ENCODE results near the gene EIF3M. TPM values are rescaled to one million over a fixed set of nuclear protein-coding genes. Genes with fewer than 3 reads are reported as not detected.
A peak's percentile ranks its signal among the peaks of the same experiment; 100 is the strongest.

EIF3M gene
- total and polyA plus RNA-seq, 10 donors, result 171 to 468 (median 254) TPM

GRCh38 chr11:32569313-32569881 lies 14.2 kb upstream of the EIF3M start:
- WGBS, 5 donors, result 57 to 86% (median 78%) methylated on average over 4 of the region's 4 CpGs
- H3K4me3 ChIP-seq, result no peak overlapping the region
- intact Hi-C loops (cut with DNase I; ENCODE audit: low total_unique reads), result no loop called here
- no peaks in the 10 kb centered on the region for H3K9me3 ChIP-seq
- H3K27me3 ChIP-seq (replicated peaks in 1 of 7), result peaks cover 0 to 5% (median 0%) of the 10 kb centered on the region in 7 donors
- no peak overlapping the region for H3K27ac ChIP-seq
- no peak for DNase-seq
- H3K36me3 ChIP-seq, result no peaks in the 10 kb centered on the region
- TF ChIP-seq CTCF (IDR thresholded peaks at IDR 0.05 in 8 of 11, conservative IDR thresholded peaks at IDR 0.05 in 3 of 11) (no peak), POLR2AphosphoS5 (IDR thresholded peaks at IDR 0.05) (no peak), POLR2A (IDR thresholded peaks at IDR 0.05) (no peak)
- peaks cover 0 to 5% (median 2%) of the 10 kb centered on the region in 6 donors for H3K4me1 ChIP-seq

- Histone ChIP-seq H3K36me3 (no peaks in the 10 kb centered on the region), H3K4me1 (peaks cover 0 to 5% (median 2%) of the 10 kb centered on the region in 6 donors), H3K4me3 (no peak overlapping the region), H3K27ac (peak overlapping the region in 5 of 8 donors; percentile 9 to 38 (median 21)), H3K9me3 (no peaks in the 10 kb centered on the region), H3K27me3 (replicated peaks in 1 of 7) (peaks cover 0 to 5% (median 0%) of the 10 kb centered on the region in 7 donors)
- TF ChIP-seq POLR2AphosphoS5 (IDR thresholded peaks at IDR 0.05) (peak in 2 of 3 donors; percentile 49 to 65), POLR2A (IDR thresholded peaks at IDR 0.05) (no peak), CTCF (IDR thresholded peaks at IDR 0.05 in 8 of 11, conservative IDR thresholded peaks at IDR 0.05 in 3 of 11) (no peak)
- no peak for DNase-seq
- intact Hi-C loops (cut with DNase I; ENCODE audit: low total_unique reads), result no loop called here
- 63 to 72% (median 68%) methylated on average over 10 of the region's 10 CpGs for WGBS, 5 donors
These were observed 12.6 kb upstream of the EIF3M start for GRCh38 chr11:32571039-32571438.

GRCh38 chr11:32573228-32573627 lies 10.4 kb upstream of the EIF3M start:
- no peak overlapping the region for H3K27ac ChIP-seq
- 42 to 79% (median 66%) methylated on average over 4 of the region's 4 CpGs for WGBS, 5 donors
- intact Hi-C loops (cut with DNase I; ENCODE audit: low total_unique reads), result no loop called here

More at GRCh38 chr11:32573228-32573627, 10.4 kb upstream of the EIF3M start:
- TF ChIP-seq POLR2AphosphoS5 (IDR thresholded peaks at IDR 0.05), result no peak
- no peak for TF ChIP-seq CTCF (IDR thresholded peaks at IDR 0.05 in 8 of 11, conservative IDR thresholded peaks at IDR 0.05 in 3 of 11)
- TF ChIP-seq POLR2A (IDR thresholded peaks at IDR 0.05), result no peak
- Histone ChIP-seq H3K36me3 (no peaks in the 10 kb centered on the region), H3K4me3 (no peak overlapping the region), H3K4me1 (no peaks in the 10 kb centered on the region), H3K27me3 (replicated peaks in 1 of 7) (peaks cover 0 to 5% (median 0%) of the 10 kb centered on the region in 7 donors), H3K9me3 (no peaks in the 10 kb centered on the region)
- no peak for DNase-seq
